ENCODE data around the gene ZNF117. TPM values are rescaled to one million over a fixed set of nuclear protein-coding genes. Genes with fewer than 3 reads are reported as not detected.

Gene ZNF117
- total RNA-seq, 1 donor from 2014 or later: 12.8 TPM

DNA sequence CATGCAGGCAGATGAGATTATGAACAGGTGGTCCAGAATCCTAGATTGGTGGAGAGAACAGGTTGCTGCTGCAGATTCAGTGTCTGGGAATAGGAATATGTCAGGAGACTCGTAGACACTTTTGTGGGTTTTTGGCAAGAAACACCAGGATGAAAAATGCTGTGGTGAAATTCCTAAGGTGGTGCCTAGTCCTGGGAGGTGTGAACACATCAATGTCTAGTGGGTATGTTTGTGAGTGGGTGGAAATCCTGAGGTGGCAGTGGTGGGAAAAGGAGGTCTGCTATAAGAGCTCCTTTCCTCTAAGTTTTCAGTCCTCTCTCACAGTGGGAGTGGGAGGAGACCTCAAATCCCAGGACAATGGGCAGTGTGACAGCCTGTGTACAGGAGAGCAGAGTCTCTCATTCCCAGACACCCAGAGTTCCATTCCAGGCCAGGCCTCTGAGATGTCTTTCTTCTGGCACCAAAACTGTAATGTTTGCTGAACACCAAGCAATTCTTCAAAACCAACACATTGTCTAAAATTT, 10.5 kb upstream of the ZNF117 start:
- Mint-ChIP-seq H3K9me3 (peaks cover 47% of the 10 kb centered on the region), H3K27ac (peak overlapping the region; percentile 57), H3K4me1 (peaks cover 68% of the 10 kb centered on the region), H3K4me3 (no peak overlapping the region), H3K36me3 (ENCODE audit: low read depth) (peaks cover 74% of the 10 kb centered on the region), H3K27me3 (no peaks in the 10 kb centered on the region)
- ChIA-PET CTCF (no interaction called here), POLR2A (no interaction called here)
- no peak for ATAC-seq (ENCODE audit: low read depth)
- TF ChIP-seq, protein P1, sequence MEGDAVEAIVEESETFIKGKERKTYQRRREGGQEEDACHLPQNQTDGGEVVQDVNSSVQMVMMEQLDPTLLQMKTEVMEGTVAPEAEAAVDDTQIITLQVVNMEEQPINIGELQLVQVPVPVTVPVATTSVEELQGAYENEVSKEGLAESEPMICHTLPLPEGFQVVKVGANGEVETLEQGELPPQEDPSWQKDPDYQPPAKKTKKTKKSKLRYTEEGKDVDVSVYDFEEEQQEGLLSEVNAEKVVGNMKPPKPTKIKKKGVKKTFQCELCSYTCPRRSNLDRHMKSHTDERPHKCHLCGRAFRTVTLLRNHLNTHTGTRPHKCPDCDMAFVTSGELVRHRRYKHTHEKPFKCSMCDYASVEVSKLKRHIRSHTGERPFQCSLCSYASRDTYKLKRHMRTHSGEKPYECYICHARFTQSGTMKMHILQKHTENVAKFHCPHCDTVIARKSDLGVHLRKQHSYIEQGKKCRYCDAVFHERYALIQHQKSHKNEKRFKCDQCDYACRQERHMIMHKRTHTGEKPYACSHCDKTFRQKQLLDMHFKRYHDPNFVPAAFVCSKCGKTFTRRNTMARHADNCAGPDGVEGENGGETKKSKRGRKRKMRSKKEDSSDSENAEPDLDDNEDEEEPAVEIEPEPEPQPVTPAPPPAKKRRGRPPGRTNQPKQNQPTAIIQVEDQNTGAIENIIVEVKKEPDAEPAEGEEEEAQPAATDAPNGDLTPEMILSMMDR (IDR thresholded peaks at IDR 0.05): no peak
- intact Hi-C loops (cut with micrococcal nuclease): no loop called here
- DNase-seq: no peak

DNA sequence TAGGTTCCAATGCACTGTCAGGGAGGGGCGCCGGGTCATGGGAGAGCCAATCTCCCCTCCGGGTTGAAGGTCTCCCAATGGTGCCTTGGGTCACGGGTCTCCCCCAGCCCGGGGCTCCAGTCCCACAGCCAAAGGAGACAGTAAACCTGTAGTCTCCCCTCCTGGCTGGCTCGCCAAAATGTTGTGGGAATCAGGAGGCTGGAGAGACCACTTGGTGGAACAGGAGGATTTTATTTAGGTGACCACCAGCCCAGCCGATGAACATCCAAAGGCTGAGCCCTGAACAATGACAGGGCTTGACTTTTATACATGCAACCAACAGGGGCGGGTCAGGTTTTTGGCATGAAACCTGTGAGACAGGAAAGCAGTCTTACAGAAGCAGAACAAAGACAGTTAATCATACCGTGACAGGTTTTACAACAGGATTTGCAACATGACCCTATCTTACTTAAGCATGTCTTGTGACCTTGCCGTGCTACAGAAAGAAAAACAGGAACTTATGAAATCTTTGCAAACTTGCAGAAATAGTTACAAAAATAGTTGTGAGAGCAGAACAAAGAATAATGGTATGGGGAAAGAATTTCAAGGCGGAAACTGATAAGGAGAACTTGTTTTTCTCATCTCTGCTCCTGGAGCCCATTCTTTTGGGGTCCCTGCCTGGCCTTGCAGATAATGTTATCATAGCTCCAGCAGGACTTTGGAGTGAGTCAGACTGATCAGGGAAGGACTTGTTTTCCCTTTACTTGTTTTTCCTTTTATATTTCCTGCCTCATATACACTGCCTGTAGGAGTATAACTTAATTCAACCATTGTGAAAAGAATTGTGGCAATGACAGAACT, 8.5 kb upstream of the ZNF117 start:
- DNase-seq (no peak), ATAC-seq (ENCODE audit: low read depth) (peak; percentile 86)
- H3K27me3 Mint-ChIP-seq: no peaks in the 10 kb centered on the region
- intact Hi-C loops (cut with micrococcal nuclease): no loop called here
- H3K27ac Mint-ChIP-seq: peak overlapping the region; percentile 31
- peaks cover 52% of the 10 kb centered on the region for H3K4me1 Mint-ChIP-seq
- peaks cover 70% of the 10 kb centered on the region for H3K36me3 Mint-ChIP-seq (ENCODE audit: low read depth)
- peak overlapping the region; percentile 3 for H3K4me3 Mint-ChIP-seq
- ChIA-PET POLR2A (no interaction called here), CTCF (no interaction called here)
- TF ChIP-seq, protein P1 (IDR thresholded peaks at IDR 0.05): no peak
- peaks cover 54% of the 10 kb centered on the region for H3K9me3 Mint-ChIP-seq

DNA sequence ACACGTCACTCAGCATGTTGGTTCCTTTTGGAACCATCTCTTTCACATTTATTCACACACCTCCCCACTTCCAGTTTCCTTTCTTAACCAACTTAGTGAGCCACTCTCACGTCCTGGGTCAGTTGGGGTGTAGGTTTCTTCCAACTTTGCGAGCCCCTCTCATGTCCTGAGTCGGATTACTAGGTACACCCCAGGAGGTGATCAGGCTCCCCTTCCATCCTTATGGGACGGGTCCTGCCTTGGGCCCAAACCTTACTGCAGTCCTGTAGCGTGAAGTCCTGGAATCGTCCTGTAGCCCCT, 8.0 kb upstream of the ZNF117 start:
- H3K36me3 Mint-ChIP-seq (ENCODE audit: low read depth): peaks cover 68% of the 10 kb centered on the region
- ATAC-seq (ENCODE audit: low read depth): no peak
- POLR2A ChIA-PET: no interaction called here
- peaks cover 54% of the 10 kb centered on the region for H3K9me3 Mint-ChIP-seq
- H3K27ac Mint-ChIP-seq: peak overlapping the region; percentile 31
- intact Hi-C loops (cut with micrococcal nuclease): no loop called here
- CTCF ChIA-PET: no interaction called here
- no peak for DNase-seq
- TF ChIP-seq, protein P1 (IDR thresholded peaks at IDR 0.05): no peak
- H3K4me3 Mint-ChIP-seq: no peak overlapping the region
- no peaks in the 10 kb centered on the region for H3K27me3 Mint-ChIP-seq
- peaks cover 47% of the 10 kb centered on the region for H3K4me1 Mint-ChIP-seq

DNA sequence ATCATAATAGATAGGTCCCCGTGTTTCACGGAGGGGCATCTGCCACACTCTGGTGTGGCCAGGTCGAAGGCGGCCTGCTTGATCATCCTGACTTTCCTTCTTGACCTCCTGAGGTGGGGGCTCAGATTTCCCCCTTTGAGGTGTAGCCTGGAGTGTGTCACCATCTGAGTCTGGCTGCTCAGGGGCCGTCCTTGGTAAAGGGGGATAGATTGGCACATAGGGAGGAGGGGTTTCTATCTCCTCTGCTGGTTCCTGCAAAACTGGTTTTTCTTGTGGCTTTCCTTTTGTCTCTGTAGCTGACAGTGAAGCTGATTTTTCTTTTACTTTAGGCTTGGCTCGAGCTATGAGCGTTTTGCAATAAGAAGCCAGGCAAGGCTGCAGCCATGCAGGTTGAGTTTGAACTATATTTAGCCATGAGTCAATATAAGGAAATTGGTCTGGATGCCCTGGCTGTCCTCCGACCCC, 7.1 kb upstream of the ZNF117 start:
- no peak overlapping the region for H3K27ac Mint-ChIP-seq
- ChIA-PET POLR2A (no interaction called here), CTCF (no interaction called here)
- no peak overlapping the region for H3K4me3 Mint-ChIP-seq
- intact Hi-C loops (cut with micrococcal nuclease): no loop called here
- ATAC-seq (ENCODE audit: low read depth) (no peak), DNase-seq (no peak)
- TF ChIP-seq, protein P1 (IDR thresholded peaks at IDR 0.05): no peak
- H3K27me3 Mint-ChIP-seq: no peaks in the 10 kb centered on the region
- peaks cover 69% of the 10 kb centered on the region for H3K36me3 Mint-ChIP-seq (ENCODE audit: low read depth)
- peaks cover 49% of the 10 kb centered on the region for H3K9me3 Mint-ChIP-seq
- peaks cover 40% of the 10 kb centered on the region for H3K4me1 Mint-ChIP-seq

DNA sequence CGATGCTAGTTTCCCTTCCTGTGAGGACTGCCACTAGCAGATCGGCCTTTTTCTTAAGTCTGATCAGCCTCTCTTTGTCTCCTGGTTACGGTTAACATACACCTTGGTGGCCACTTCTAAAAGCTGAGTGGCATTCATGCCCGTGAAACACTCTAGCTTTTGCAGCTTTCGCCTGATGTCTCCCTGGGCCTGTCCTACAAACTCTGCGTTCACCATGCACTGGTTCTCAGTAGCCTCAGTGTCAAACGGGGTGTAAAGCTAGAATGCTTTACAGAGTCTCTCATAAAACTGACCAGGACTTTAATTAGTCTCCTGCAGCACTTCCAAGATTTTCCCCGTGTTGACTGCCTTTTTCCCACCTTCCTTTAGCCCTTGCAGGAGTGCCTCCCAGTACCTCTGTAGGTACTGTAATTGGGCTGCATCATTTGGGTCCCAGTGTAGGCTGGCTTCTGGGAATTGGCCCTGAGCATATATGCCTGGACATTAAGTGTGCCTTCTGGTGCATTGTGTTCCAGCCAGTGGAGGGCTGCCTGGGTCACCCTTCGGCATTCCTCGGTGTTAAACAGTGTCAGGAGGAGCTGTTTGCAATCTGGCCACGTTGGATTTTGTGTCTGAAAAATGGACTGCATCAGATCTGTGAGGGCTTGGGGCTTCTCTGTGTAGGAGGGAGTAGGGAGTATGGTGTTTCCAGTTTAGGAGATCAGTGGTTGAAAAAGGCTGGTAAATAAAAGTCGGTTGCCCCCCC, 6.5 kb upstream of the ZNF117 start:
- H3K27ac Mint-ChIP-seq: no peak overlapping the region
- ChIA-PET POLR2A (no interaction called here), CTCF (no interaction called here)
- DNase-seq (no peak), ATAC-seq (ENCODE audit: low read depth) (no peak)
- peaks cover 35% of the 10 kb centered on the region for H3K4me1 Mint-ChIP-seq
- H3K27me3 Mint-ChIP-seq: no peaks in the 10 kb centered on the region
- intact Hi-C loops (cut with micrococcal nuclease): no loop called here
- H3K4me3 Mint-ChIP-seq: no peak overlapping the region
- peaks cover 69% of the 10 kb centered on the region for H3K36me3 Mint-ChIP-seq (ENCODE audit: low read depth)
- TF ChIP-seq, protein P1 (IDR thresholded peaks at IDR 0.05): no peak
- H3K9me3 Mint-ChIP-seq: peaks cover 51% of the 10 kb centered on the region
